Esophagus squamous epithelium (tissue), 5 donors: ENCODE results near the gene KLF3. TPM values are rescaled to one million over a fixed set of nuclear protein-coding genes. Genes with fewer than 3 reads are reported as not detected.

Source experiments
- DNase-seq: peaks from one replicate; lab custom pipeline; 2025; lab: John Stamatoyannopoulos, UW
- H3K27ac ChIP-seq, 4 donors: fragments of 200-600 bp; sonication (generic); one replicate each; pipeline ENCODE4 v1.5.1; 2016 to 2019; ENCODE audit warnings: mild to moderate bottlenecking in 1 of 4
- H3K27me3 ChIP-seq, 4 donors: fragments of 200-600 bp; sonication (generic); 1 replicate in 3 of 4; 2 replicates in 1 of 4; pipeline versions ENCODE4 v1.5.1 to v1.6.0; 2017 to 2021; ENCODE audit warnings: antibody characterized with exemption in 1 of 4
- H3K36me3 ChIP-seq, 3 donors: fragments of 200-600 bp; sonication (generic); one replicate each; pipeline ENCODE4 v1.5.1; 2016 to 2019
- H3K4me1 ChIP-seq, 3 donors: fragments of 200-600 bp; sonication (generic); one replicate each; pipeline ENCODE4 v1.5.1; 2017 to 2019
- H3K4me3 ChIP-seq, 4 donors: fragments of 200-600 bp; sonication (generic); 1 replicate in 3 of 4; 2 replicates in 1 of 4; pipeline ENCODE4 v1.5.1; 2016 to 2019; ENCODE audit warnings: mild to moderate bottlenecking in 2 of 4, moderate library complexity in 1 of 4
- H3K9me3 ChIP-seq, 3 donors: fragments of 200-600 bp; sonication (generic); one replicate each; pipeline ENCODE4 v1.5.1; 2016 to 2019
- CTCF ChIP-seq, 6 experiments: fragments of 450-650 bp in 4 of 6; fragments of 200-600 bp in 2 of 6; sonication (generic) in 2 of 6; IDR thresholded peaks; one replicate each; pipeline ENCODE4 v1.5.1; 2016 to 2019; ENCODE audit warnings: antibody characterized with exemption in 6 of 6, mild to moderate bottlenecking in 4 of 6, moderate library complexity in 4 of 6
- POLR2A ChIP-seq, 4 donors: fragments of 450-650 bp; IDR thresholded peaks; one replicate each; pipeline ENCODE4 v1.6.1; 2017; ENCODE audit warnings: antibody characterized with exemption in 4 of 4, mild to moderate bottlenecking in 4 of 4, moderate library complexity in 3 of 4
- WGBS, 2 donors: methylation state at CpG; one replicate each; pipeline ENCODE4 v1.1.5; 2018; 5-methylcytosine and 5-hydroxymethylcytosine counted together
- intact Hi-C: fragments of 100-400 bp; cut with DNase I; formaldehyde crosslinking; loops from one replicate; pipeline ENCODE4 v1.15.0; 2022
- total RNA-seq, 4 donors: library from RNA; depleted of rRNA; stranded (reverse); fragments of >200 nt; gene quantifications; one replicate each; pipeline ENCODE4 v1.1.0, GENCODE V29; 2016
- donor health status: DM: yes; HTN: yes; CAD: no.

The KLF3 gene
- total RNA-seq, 4 donors from 2014 or later: 44.2 to 91.4 (median 82.7) TPM

GRCh38 chr4:38672397-38673129 is 8.6 kb downstream of the KLF3 start:
- Histone ChIP-seq H3K36me3 (no peaks in the 10 kb centered on the region), H3K4me3 (peak overlapping the region; percentile 0 to 50 (median 12)), H3K9me3 (no peaks in the 10 kb centered on the region), H3K27ac (peak overlapping the region; percentile 95 to 100 (median 97)), H3K27me3 (no peaks in the 10 kb centered on the region), H3K4me1 (peaks cover 76 to 100% (median 93%) of the 10 kb centered on the region in 3 donors)
- 34 to 39% methylated on average over 12 of the region's 13 CpGs for WGBS, 2 donors
- DNase-seq: no peak
- TF ChIP-seq CTCF (IDR thresholded peaks at IDR 0.05) (no peak), POLR2A (IDR thresholded peaks at IDR 0.05) (no peak)
- intact Hi-C loops: loop anchor here (5.0 kb wide), 2 partner anchors 355 to 490 kb away; no protein-coding TSS in a partner anchor

GRCh38 chr4:38673130-38673978 is 9.4 kb downstream of the KLF3 start:
- 13 to 30% methylated on average over 5 to 7 of the region's 7 CpGs for WGBS, 2 donors
- intact Hi-C loops: loop anchor here (5.0 kb wide), 2 partner anchors 356 to 491 kb away; no protein-coding TSS in a partner anchor
- H3K27me3 ChIP-seq: no peaks in the 10 kb centered on the region
- DNase-seq: no peak
- H3K4me3 ChIP-seq: peak overlapping the region in 3 of 4 donors; percentile 20 to 50 (median 21)
- no peaks in the 10 kb centered on the region for H3K9me3 ChIP-seq
- peak overlapping the region; percentile 95 to 100 (median 97) for H3K27ac ChIP-seq
- peaks cover 84 to 100% (median 94%) of the 10 kb centered on the region in 3 donors for H3K4me1 ChIP-seq
- TF ChIP-seq CTCF (IDR thresholded peaks at IDR 0.05) (peak in 1 of 6 experiments; percentile 8), POLR2A (IDR thresholded peaks at IDR 0.05) (peak in 1 of 4 donors; percentile 26)
- H3K36me3 ChIP-seq: no peaks in the 10 kb centered on the region

- Histone ChIP-seq H3K4me1 (peaks cover 80 to 100% (median 88%) of the 10 kb centered on the region in 3 donors), H3K9me3 (no peaks in the 10 kb centered on the region), H3K27me3 (no peaks in the 10 kb centered on the region), H3K36me3 (peaks cover 0 to 10% (median 0%) of the 10 kb centered on the region in 3 donors), H3K27ac (peak overlapping the region; percentile 95 to 100 (median 97)), H3K4me3 (peak overlapping the region; percentile 7 to 50 (median 18))
- 13 to 18% methylated on average over 13 of the region's 13 CpGs for WGBS, 2 donors
- intact Hi-C loops: loop anchor here (5.0 kb wide), 2 partner anchors 357 to 492 kb away; no protein-coding TSS in a partner anchor
- DNase-seq: no peak
- TF ChIP-seq CTCF (IDR thresholded peaks at IDR 0.05) (no peak), POLR2A (IDR thresholded peaks at IDR 0.05) (no peak)
Observed at GRCh38 chr4:38674258-38675144, 10.5 kb downstream of the KLF3 start.

- 5 to 8% methylated on average over 7 of the region's 7 CpGs for WGBS, 2 donors
- peaks cover 74 to 100% (median 80%) of the 10 kb centered on the region in 3 donors for H3K4me1 ChIP-seq
- peak; percentile 8 for DNase-seq
- H3K9me3 ChIP-seq: no peaks in the 10 kb centered on the region
- TF ChIP-seq CTCF (IDR thresholded peaks at IDR 0.05): peak; percentile 89 to 95 (median 93)
- TF ChIP-seq POLR2A (IDR thresholded peaks at IDR 0.05): no peak
- H3K36me3 ChIP-seq: peaks cover 0 to 19% (median 4%) of the 10 kb centered on the region in 3 donors
- H3K27ac ChIP-seq: peak overlapping the region; percentile 95 to 100 (median 97)
- H3K4me3 ChIP-seq: peak overlapping the region in 3 of 4 donors; percentile 17 to 50 (median 20)
- intact Hi-C loops: no loop called here
- no peaks in the 10 kb centered on the region for H3K27me3 ChIP-seq
Observed at GRCh38 chr4:38675146-38676121, 11.4 kb downstream of the KLF3 start.
